ENCODE results near the gene SPACA7.

Gene SPACA7

GRCh38 chr13:112450118-112450903 is 74.2 kb downstream of the SPACA7 start:
- DNase-seq: no peak

DNA sequence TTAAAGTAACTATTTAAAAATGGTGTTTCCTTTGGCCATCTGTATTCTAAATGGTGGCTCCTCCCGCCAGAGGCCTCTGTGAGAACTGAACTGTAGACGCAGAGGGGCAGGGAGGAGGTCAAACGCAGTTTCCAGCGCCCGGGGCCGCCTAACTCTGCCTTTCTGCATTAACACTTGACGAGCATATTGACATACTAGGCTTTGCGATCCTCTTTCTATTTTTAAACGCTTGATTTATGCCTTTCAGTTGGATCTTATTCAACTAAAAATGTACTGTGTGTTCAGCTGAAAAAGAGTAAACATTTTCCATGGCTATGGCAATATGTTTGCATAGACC is 74.7 kb downstream of the SPACA7 start:
- no peak for DNase-seq

- no peak for DNase-seq
Measured at GRCh38 chr13:112451512-112452379, 75.6 kb downstream of the SPACA7 start.

- no peak for DNase-seq
Measured at GRCh38 chr13:112452380-112453206, 76.4 kb downstream of the SPACA7 start.

DNA sequence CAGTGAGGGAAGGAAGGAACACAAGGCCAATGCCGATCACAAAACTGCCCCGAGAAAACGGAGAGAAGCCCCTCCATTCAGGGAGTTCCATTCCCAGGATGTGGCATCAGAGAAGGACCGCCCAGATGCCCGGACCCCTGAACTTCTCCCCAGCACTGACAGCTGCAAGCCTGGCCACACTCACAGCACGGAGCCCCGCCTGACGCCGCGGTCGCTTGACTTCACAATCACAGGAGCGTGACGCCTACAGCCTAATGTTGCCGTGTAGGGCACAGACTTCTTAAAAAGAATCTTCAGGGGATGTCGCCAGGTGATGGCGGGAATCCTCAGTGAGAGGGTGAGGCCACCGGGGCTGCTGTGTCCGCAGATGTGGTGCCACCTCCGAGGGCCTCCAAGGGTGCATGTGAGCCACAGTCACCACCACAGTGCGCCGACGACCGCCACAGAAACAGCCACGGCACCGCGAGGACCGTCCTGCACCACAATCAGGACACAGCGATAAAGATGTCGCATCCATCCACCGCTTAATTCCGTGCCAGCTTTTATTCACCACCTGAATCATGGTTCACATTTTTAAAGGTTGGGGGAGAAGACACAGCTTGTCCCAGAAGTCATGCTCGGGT is 77.2 kb downstream of the SPACA7 start:
- no peak for DNase-seq

DNA sequence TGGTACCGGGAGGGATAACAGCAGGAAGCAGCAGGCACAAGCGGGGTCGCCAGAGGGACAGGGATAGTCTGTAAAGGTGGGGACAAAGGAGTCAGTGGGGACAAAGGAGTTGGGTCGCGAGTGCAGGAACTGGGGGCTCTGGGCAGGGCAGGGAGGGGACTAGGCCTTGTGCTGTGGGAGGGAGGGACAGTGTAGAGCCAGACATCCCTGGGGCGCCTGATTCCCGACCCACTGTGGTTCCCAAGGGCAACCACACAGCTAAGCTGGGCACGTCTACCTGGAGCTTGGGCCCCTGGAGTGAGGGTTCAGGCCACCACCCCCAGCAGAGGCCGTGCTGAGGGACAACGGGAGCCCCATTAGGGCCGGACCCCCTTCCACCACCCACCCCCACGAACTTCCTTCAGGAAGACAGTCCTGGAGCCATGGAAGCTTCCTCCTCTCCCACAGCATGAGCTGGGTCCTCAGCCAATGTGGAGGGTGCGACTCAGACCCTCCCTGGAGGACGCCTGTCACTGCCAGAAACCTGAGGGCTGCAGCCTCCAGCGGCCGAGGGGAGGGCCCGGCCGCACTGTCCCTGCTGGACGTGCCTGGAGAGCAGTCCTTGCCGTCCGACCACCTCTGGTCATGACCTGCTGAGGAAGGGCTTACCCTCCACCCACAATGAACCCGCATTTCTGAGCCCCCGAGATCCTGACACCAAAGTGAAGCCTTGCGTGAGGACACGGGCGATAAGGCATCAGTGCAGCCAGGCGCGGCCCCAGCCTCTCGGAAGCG is 77.9 kb downstream of the SPACA7 start:
- no peak for DNase-seq

DNA sequence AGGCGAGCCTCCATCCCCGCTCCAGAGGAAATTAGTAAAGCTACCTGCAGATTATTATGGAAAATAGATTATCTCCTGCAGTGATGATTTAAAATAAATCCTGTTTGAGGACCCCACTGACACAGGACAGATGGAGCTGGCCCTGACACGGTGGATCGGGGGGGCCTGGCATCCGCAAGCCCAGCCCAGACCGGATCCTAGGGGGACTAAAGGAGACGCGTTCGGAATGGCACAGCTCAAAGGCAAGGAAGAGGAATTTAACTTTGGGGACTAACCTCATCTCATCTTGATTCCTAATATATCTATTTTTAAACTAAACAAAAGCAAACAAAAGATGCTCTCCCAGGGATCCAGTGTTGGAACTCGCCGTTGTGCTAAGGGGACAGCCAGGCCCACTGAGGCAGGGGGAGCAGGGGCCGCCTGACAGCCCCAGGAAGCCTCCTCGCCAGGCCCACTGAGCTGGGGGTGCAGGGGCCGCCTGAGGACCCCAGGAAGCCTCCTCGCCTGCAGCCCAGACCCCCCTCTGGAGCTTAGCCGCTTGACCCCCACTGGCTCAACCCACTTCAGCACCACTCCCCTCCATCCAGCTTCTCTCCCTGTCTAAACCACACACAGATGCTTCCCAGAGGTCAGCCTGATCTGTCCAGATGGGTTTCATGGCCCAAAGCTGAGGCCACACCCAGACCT is 78.6 kb downstream of the SPACA7 start:
- no peak for DNase-seq

DNA sequence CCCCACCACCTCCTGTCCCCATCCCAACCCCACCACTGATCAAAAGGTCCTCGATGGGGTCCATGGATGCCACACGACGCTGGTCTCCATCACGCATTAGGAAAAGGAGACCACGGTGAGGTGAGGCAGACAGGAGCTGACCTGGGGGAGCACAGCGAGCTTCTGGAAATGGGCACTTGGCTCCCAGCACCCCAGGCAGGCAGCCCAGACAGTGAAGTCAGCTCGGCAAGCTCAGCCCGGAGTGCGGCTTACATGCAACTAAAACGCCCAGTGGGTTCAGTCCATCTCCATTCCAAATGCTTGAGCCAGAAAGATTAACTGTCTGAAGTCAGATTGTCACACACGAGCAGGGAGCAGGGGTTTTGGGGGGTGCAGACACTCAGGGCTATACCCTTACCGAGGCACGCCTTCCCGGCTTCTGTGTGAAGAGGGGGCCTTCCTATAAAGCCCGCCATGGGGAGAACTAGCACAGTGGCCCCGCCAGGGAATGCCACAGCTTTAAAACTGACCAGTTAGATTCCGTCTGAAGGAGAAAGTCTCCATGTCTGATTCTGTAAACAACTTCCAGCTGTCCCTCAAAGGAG is 79.4 kb downstream of the SPACA7 start:
- no peak for DNase-seq

DNA sequence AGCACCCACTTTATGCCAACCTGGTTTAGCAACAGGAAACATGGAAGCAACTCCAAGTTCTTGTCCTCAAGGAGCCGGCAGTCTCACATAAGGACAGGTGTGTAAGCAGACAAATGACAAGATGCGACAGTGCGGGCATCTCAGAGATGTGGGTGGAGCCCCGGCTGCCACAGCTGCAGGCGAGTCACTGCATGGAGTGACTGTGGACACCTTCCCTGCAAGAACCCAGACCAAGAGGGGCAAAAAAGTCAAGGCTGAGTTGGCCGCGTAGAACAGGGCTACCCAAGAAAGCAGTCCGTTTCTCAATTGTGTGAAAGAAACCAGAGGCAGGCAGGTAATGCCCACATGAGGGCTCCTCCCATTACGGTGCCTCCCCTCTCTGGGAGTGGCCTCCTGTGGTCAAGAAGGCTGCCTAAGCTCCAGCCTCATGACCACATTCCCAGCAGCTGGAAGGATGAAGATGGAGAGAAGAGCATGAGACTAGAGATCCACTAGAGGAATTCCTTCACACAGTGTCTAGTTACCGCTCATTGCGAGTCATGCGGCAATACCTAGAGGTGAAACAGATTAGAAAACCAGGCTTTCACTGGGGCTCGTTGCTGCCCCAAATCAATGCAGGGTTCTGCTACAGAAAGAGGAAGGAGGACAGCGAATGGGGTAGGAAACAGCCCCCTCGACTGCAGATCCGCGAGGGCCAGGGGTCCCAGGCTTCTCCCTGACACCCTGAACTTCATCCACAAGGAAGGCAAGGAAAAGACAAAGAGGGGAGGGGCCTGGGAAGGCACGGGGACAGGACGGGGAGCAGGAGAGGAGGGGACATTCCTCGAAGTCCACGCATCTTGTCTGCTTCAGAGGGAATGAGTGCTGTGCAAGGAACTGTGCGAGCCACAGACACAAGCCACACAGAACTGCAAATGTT is 80.2 kb downstream of the SPACA7 start:
- no peak for DNase-seq

DNA sequence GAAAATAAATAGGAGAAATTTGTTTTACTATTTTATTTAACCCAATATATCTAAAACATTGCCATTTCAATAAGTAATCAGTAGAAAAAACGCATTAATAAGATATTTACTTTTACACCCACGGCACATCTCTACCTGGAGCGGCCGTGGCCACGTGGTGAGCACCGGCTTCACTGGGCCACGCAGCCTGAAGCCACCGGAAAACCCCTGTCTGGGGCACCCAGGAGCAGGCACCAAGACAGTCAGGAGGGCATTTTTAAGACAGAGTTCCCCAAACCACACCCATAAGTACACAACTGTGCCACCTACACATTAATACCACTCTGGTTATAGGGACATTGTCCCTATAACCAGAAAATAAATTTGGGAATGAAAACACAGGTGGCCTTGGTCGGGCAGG is 80.9 kb downstream of the SPACA7 start:
- no peak for DNase-seq

DNA sequence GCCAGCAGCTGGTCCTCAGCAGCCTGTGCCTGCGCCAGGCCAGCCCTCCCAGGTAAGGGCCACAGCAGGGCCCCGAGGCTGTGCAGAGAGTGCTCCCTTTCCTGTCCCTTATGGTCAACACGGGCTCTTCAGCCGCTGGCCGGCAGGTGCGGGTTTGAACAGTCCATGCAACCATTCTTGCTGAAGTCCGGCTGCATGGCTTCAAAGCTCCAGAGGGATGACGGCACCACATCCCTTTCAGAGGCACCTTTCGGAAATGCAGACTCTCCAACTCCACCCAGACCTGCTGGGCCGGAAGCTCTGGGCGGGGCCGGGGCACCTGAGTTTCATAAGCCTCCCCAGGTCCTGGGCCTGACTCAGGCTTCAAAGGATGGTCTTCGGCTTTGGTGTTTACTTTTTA is 81.3 kb downstream of the SPACA7 start:
- no peak for DNase-seq

DNA sequence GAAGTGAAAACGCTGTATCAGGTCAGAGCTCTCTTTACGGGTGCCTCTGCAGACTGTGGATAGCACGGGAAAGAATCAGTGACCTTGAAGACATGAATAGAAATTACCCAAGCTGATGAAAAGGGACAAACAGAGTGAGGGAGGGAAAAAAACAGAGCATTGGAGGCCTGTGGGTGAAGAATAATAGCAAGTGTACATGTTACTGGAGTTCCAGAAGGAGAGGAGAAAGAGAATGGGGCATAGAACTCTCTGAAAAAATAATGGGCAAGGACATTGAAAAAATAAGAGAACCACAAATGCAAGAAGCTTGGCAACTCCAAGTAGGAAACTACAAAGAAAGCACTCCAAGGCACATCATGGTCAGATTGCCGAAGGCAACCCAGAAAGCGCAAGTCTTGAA is 86.3 kb downstream of the SPACA7 start:
- DNase-seq: no peak

- no peak for DNase-seq
Measured at GRCh38 chr13:112464720-112465119, 88.6 kb downstream of the SPACA7 start.

- DNase-seq: no peak
Measured at GRCh38 chr13:112465251-112466131, 89.3 kb downstream of the SPACA7 start.

- no peak for DNase-seq
Measured at GRCh38 chr13:112466132-112467058, 90.2 kb downstream of the SPACA7 start.

DNA sequence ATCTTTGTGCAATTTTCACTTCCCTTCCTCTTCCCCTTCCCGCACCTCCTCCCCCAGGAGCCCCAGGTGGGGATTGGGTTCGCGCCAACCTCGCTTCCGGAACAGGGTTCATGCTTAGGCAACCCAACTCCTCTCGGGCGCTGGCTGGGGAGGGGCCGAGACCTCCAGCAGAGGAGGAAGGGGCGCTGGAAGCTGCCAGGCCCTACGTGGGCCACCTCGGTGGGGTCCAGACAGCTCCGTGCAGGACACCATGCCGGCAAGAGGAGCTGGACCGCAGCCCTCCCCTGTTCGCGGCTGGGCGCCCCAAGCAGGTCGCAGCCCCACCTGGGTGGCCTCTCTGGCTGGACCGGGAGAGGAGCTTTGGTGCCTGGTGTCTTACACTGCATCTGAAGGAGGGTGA is 91.1 kb downstream of the SPACA7 start:
- no peak for DNase-seq

DNA sequence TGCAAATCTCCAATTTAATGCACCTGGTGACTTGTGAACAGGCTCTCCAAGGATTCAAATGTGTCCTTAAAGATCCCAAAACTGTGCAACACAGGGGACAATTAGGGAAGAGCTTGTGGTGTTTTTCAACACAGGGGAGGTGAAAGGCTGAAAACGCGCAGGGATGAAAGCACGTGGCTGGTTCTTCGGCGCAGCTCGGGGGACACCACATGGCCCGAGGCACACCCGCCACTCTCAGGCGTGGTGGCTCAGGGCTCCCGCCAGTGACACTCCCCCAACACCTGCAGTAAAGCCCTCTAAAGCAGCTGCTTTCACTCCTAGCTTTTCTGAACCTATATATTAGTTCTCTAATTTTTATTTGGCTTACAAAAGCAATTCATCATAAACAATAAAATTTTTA is 91.9 kb downstream of the SPACA7 start:
- DNase-seq: no peak
